DOHH2 (cell line): Measurements from ENCODE around the gene ATP10A.

Experiments used
- EZH2phosphoT487 ChIP-seq: fragments of 200-600 bp; sonication (generic); IDR thresholded peaks from 2 replicates; pipeline ENCODE4 v1.6.1; 2017; ENCODE audit warnings: borderline replicate concordance, mild to moderate bottlenecking, antibody characterized with exemption, low read length, moderate library complexity, mixed read lengths
- TF ChIP-seq, protein P1 (sequence below): fragments of 200-600 bp; sonication (generic); IDR thresholded peaks from one replicate; pipeline ENCODE4 v1.5.1; 2014; ENCODE audit warnings: antibody characterized with exemption, mild to moderate bottlenecking, low read depth, low read length; ENCODE audit not compliant: poor library complexity, severe bottlenecking

DNA sequence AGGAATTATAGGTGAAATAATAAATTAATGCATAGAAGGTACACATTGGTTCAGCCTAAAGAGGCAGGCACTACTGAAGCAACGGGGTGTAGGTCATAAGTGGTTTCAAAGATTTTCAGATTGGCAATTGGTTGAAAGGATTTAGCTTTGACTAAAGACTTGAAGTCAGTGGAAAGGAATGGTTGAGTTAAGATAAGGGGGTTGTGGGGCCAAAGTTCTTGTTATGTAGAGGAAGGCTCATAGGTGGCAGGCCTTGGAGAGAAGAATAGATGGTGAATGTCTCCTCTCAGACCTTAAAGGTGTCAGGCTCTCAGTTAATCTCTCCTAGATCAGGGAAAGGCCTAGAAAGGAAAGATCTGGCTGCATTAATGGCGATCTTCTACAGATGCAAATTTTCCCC, 209.8 kb downstream of the ATP10A start:
- TF ChIP-seq, protein P1, sequence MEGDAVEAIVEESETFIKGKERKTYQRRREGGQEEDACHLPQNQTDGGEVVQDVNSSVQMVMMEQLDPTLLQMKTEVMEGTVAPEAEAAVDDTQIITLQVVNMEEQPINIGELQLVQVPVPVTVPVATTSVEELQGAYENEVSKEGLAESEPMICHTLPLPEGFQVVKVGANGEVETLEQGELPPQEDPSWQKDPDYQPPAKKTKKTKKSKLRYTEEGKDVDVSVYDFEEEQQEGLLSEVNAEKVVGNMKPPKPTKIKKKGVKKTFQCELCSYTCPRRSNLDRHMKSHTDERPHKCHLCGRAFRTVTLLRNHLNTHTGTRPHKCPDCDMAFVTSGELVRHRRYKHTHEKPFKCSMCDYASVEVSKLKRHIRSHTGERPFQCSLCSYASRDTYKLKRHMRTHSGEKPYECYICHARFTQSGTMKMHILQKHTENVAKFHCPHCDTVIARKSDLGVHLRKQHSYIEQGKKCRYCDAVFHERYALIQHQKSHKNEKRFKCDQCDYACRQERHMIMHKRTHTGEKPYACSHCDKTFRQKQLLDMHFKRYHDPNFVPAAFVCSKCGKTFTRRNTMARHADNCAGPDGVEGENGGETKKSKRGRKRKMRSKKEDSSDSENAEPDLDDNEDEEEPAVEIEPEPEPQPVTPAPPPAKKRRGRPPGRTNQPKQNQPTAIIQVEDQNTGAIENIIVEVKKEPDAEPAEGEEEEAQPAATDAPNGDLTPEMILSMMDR, result no peak
- no peak for TF ChIP-seq EZH2phosphoT487
